PC-9 (cell line): Measurements from ENCODE around the gene CD38. TPM values are rescaled to one million over a fixed set of nuclear protein-coding genes. Genes with fewer than 3 reads are reported as not detected.

ENCODE experiments used
- BruUV-seq: library from RNA; stranded (reverse); fragments of 400-500 nt; replicated peaks from 2 replicates; lab custom pipeline; 2021; lab: Mats Ljungman, UMichigan
- CTCF ChIA-PET: fragments of 300-600 bp; sonication (Branson Sonifier 250); formaldehyde crosslinking; loops from one replicate; lab custom pipeline; 2022; ENCODE audit warnings: antibody characterized with exemption; lab: Charles Lee
- POLR2A ChIA-PET: fragments of 300-600 bp; sonication (Branson Sonifier 250); formaldehyde crosslinking; loops from one replicate; lab custom pipeline; 2022; ENCODE audit warnings: antibody characterized with exemption; ENCODE audit not compliant: unreplicated experiment; lab: Charles Lee
- DNase-seq, 2 experiments: peaks; one replicate each; pipeline versions ENCODE4 v3.0.0 to v3.0.0-alpha.2; 2015 to 2022; ENCODE audit warnings: mixed read lengths in 1 of 2
- H2AFZ ChIP-seq: fragments of 200-600 bp; sonication (generic); 2 replicates; pipeline ENCODE4 v1.8.1; 2017; ENCODE audit warnings: antibody characterized with exemption
- H3F3A ChIP-seq: fragments of 200-600 bp; sonication (generic); 2 replicates; pipeline ENCODE4 v1.8.1; 2017; ENCODE audit warnings: antibody characterized with exemption, mild to moderate bottlenecking, low read depth; ENCODE audit not compliant: insufficient read depth
- H3K27ac ChIP-seq: fragments of 200-600 bp; sonication (generic); 2 replicates; pipeline ENCODE4 v1.6.1; 2016; ENCODE audit warnings: mixed run types
- H3K27me3 ChIP-seq: fragments of 200-600 bp; sonication (generic); 2 replicates; pipeline ENCODE4 v1.6.1; 2016; ENCODE audit warnings: low read depth, mixed run types; ENCODE audit not compliant: insufficient read depth
- H3K36me3 ChIP-seq: fragments of 200-600 bp; sonication (generic); 2 replicates; pipeline ENCODE4 v1.6.1; 2016; ENCODE audit warnings: low read depth, mixed run types
- H3K4me1 ChIP-seq: fragments of 200-600 bp; sonication (generic); replicated peaks from 2 replicates; pipeline ENCODE4 v1.6.1; 2016; ENCODE audit warnings: mixed run types; ENCODE audit not compliant: insufficient read depth
- H3K4me2 ChIP-seq: fragments of 200-600 bp; sonication (generic); 2 replicates; pipeline ENCODE4 v1.6.1; 2017; ENCODE audit warnings: mixed run types
- H3K4me3 ChIP-seq: fragments of 200-600 bp; sonication (generic); 2 replicates; pipeline ENCODE4 v1.6.1; 2016; ENCODE audit warnings: mixed run types
- H3K79me2 ChIP-seq: fragments of 200-600 bp; sonication (generic); 2 replicates; pipeline ENCODE4 v1.6.1; 2017; ENCODE audit warnings: low read depth, mixed run types
- H3K9me2 ChIP-seq: fragments of 200-600 bp; sonication (generic); 2 replicates; pipeline ENCODE4 v1.8.1; 2017; ENCODE audit warnings: mild to moderate bottlenecking; ENCODE audit not compliant: insufficient read depth
- H3K9me3 ChIP-seq: fragments of 200-600 bp; sonication (generic); 2 replicates; pipeline ENCODE4 v1.8.1; 2016; ENCODE audit warnings: low read depth; ENCODE audit not compliant: insufficient read depth
- H4K20me1 ChIP-seq: fragments of 200-600 bp; sonication (generic); 2 replicates; pipeline ENCODE4 v1.8.1; 2017; ENCODE audit not compliant: insufficient read depth
- CTCF ChIP-seq: fragments of 200-600 bp; sonication (generic); conservative IDR thresholded peaks from 2 replicates; pipeline ENCODE4 v1.6.1; 2017; ENCODE audit warnings: mixed run types, antibody characterized with exemption, mild to moderate bottlenecking, moderate library complexity
- EZH2 ChIP-seq: fragments of 200-600 bp; sonication (generic); IDR thresholded peaks from 2 replicates; pipeline ENCODE4 v1.8.0; 2017; ENCODE audit warnings: antibody characterized with exemption, low read depth
- intact Hi-C: fragments of 100-400 bp; cut with micrococcal nuclease; formaldehyde crosslinking; loops from one replicate; pipeline ENCODE4 v1.10.0; 2022; ENCODE audit not compliant: unreplicated experiment
- total RNA-seq: library from RNA; stranded (reverse); gene quantifications from 2 replicates; pipeline ENCODE4 v1.2.3, GENCODE V29; 2021

Gene CD38
- total RNA-seq, 1 experiment from 2014 or later, result 0.90 TPM

- no peak overlapping the region for H3K4me3 ChIP-seq
- CTCF ChIA-PET, result no interaction called here
- H3K27me3 ChIP-seq, result no peaks in the 10 kb centered on the region
Observed at GRCh38 chr4:15792974-15793373, 14.8 kb downstream of the CD38 start.

GRCh38 chr4:15793506-15794363, 15.6 kb downstream of the CD38 start:
- Histone ChIP-seq H3K9me3 (no peaks in the 10 kb centered on the region), H3K4me1 (no peaks in the 10 kb centered on the region), H3K27ac (no peak overlapping the region), H3K9me2 (no peaks in the 10 kb centered on the region), H3F3A (no peaks in the 10 kb centered on the region), H2AFZ (no peak overlapping the region), H3K27me3 (no peaks in the 10 kb centered on the region), H3K4me2 (no peak overlapping the region), H4K20me1 (no peaks in the 10 kb centered on the region), H3K79me2 (no peaks in the 10 kb centered on the region), H3K4me3 (no peak overlapping the region), H3K36me3 (no peaks in the 10 kb centered on the region)
- intact Hi-C loops, result no loop called here
- POLR2A ChIA-PET, result no interaction called here
- BruUV-seq, result no TSS peak
- TF ChIP-seq CTCF (no peak), EZH2 (no peak)
- DNase-seq, result no peak
- CTCF ChIA-PET, result no interaction called here

More at GRCh38 chr4:15792974-15793373, 14.8 kb downstream of the CD38 start:
- Histone ChIP-seq H3K9me3 (no peaks in the 10 kb centered on the region), H3K36me3 (no peaks in the 10 kb centered on the region), H3K79me2 (no peaks in the 10 kb centered on the region), H3K4me1 (no peaks in the 10 kb centered on the region), H3F3A (no peaks in the 10 kb centered on the region), H4K20me1 (no peaks in the 10 kb centered on the region), H3K27ac (no peak overlapping the region), H2AFZ (no peak overlapping the region), H3K4me2 (no peak overlapping the region), H3K9me2 (no peaks in the 10 kb centered on the region)
- no peak for DNase-seq
- intact Hi-C loops, result no loop called here
- POLR2A ChIA-PET, result no interaction called here
- TF ChIP-seq CTCF (no peak), EZH2 (no peak)
- no TSS peak for BruUV-seq

- H4K20me1 ChIP-seq, result no peaks in the 10 kb centered on the region
- no peaks in the 10 kb centered on the region for H3K27me3 ChIP-seq
- H3K9me2 ChIP-seq, result no peaks in the 10 kb centered on the region
- ChIA-PET POLR2A (interaction anchor here (0.6 kb wide), 1 partner anchor 96 kb away, joined by 6 read pairs; no protein-coding TSS in a partner anchor), CTCF (no interaction called here)
- no TSS peak for BruUV-seq
- H3K27ac ChIP-seq, result no peak overlapping the region
- DNase-seq, result no peak
- no peaks in the 10 kb centered on the region for H3K36me3 ChIP-seq
- no peak overlapping the region for H2AFZ ChIP-seq
- H3K4me1 ChIP-seq, result no peaks in the 10 kb centered on the region
- no peak overlapping the region for H3K4me2 ChIP-seq
- no peaks in the 10 kb centered on the region for H3K79me2 ChIP-seq
- no peak overlapping the region for H3K4me3 ChIP-seq
- intact Hi-C loops, result no loop called here
- TF ChIP-seq CTCF (no peak), EZH2 (no peak)
- no peaks in the 10 kb centered on the region for H3K9me3 ChIP-seq
- no peaks in the 10 kb centered on the region for H3F3A ChIP-seq
Observed at GRCh38 chr4:15794426-15794825, 16.3 kb downstream of the CD38 start.
